ENCODE measurements around the gene SLC9C1. TPM values are rescaled to one million over a fixed set of nuclear protein-coding genes. Genes with fewer than 3 reads are reported as not detected.

Gene SLC9C1
- total RNA-seq, 1 experiment from 2014 or later, result 0.79 TPM

DNA sequence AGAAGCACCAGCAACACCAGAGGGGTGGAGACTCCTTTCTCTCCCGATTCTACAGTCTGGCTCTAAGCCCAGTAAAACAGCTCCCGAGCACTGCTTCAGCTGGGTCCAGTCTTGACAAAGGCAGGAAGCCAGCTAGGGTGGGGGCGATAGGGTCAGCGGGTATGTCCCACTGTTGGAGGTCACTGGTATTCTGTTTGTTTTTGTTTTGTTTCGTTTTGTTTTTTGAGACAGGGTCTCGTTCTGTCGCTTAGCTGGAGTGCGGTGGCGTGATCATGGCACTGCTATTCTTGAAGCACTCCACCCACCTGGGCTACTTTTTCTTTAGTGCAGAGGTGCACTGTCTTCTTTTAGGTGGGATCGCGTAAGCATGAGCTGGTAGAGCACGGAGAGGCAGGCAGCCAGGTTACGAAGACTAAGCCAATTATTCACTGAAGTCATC, 177.2 kb downstream of the SLC9C1 start:
- H3K9me2 ChIP-seq (ENCODE audit: insufficient read depth), result no peaks in the 10 kb centered on the region
- H3K9me3 ChIP-seq (ENCODE audit: control insufficient read depth in 1 of 2, insufficient read depth in 1 of 2, low read depth in 1 of 2, low read length in 2 of 2), result no peaks in the 10 kb centered on the region
- CTCF ChIA-PET, result no interaction called here
- RAD21 ChIA-PET (ENCODE audit: low non-redundant PET in 1 of 2, low total read pairs in 2 of 2, uncharacterized antibody in 2 of 2, unreplicated experiment in 2 of 2), result no interaction called here
- H2AFZ ChIP-seq (ENCODE audit: low read depth, low read length, poor library complexity, severe bottlenecking), result no peak overlapping the region
- POLR2A ChIA-PET, result no interaction called here
- no peaks in the 10 kb centered on the region for H3K4me1 ChIP-seq (ENCODE audit: control insufficient read depth in 1 of 2, insufficient read depth in 2 of 2, low read length in 2 of 2)
- BruUV-seq (replicated peaks), result no TSS peak
- no peak overlapping the region for H3K4me3 ChIP-seq (replicated peaks in 1 of 2; ENCODE audit: low read depth in 1 of 2, low read length in 2 of 2)
- no peaks in the 10 kb centered on the region for H4K20me1 ChIP-seq (ENCODE audit: insufficient read depth)
- no peak overlapping the region for H3K9ac ChIP-seq (ENCODE audit: low read length)
- no peak overlapping the region for H3K27ac ChIP-seq (ENCODE audit: low read depth, low read length)
- TF ChIP-seq EZH2 (IDR thresholded peaks at IDR 0.05) (no peak), CEBPB (IDR thresholded peaks at IDR 0.05; ENCODE audit: low read depth) (no peak), SRF (IDR thresholded peaks at IDR 0.05; ENCODE audit: low read depth) (no peak), POLR2A (IDR thresholded peaks at IDR 0.05; ENCODE audit: borderline replicate concordance, extremely low read depth, insufficient read depth, insufficient read length) (no peak), ZFX (IDR thresholded peaks at IDR 0.05) (no peak), TCF7L2 (IDR thresholded peaks at IDR 0.05; ENCODE audit: borderline replicate concordance, extremely low read depth, insufficient read depth, insufficient read length) (no peak), MAX (IDR thresholded peaks at IDR 0.05) (no peak), FOSL1 (IDR thresholded peaks at IDR 0.05; ENCODE audit: low read depth) (no peak), EGR1 (IDR thresholded peaks at IDR 0.05; ENCODE audit: low read depth) (no peak), RAD21 (IDR thresholded peaks at IDR 0.05; ENCODE audit: low read depth) (no peak), SP1 (IDR thresholded peaks at IDR 0.05; ENCODE audit: low read depth) (no peak), CBX3 (IDR thresholded peaks at IDR 0.05; ENCODE audit: low read depth) (no peak), EZH2phosphoT487 (IDR thresholded peaks at IDR 0.05; ENCODE audit: borderline replicate concordance) (no peak), JUND (IDR thresholded peaks at IDR 0.05) (no peak), ZNF274 (IDR thresholded peaks at IDR 0.05; ENCODE audit: low read depth, low read length) (no peak)
- TF ChIP-seq, protein P1, sequence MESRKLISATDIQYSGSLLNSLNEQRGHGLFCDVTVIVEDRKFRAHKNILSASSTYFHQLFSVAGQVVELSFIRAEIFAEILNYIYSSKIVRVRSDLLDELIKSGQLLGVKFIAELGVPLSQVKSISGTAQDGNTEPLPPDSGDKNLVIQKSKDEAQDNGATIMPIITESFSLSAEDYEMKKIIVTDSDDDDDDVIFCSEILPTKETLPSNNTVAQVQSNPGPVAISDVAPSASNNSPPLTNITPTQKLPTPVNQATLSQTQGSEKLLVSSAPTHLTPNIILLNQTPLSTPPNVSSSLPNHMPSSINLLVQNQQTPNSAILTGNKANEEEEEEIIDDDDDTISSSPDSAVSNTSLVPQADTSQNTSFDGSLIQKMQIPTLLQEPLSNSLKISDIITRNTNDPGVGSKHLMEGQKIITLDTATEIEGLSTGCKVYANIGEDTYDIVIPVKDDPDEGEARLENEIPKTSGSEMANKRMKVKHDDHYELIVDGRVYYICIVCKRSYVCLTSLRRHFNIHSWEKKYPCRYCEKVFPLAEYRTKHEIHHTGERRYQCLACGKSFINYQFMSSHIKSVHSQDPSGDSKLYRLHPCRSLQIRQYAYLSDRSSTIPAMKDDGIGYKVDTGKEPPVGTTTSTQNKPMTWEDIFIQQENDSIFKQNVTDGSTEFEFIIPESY (IDR thresholded peaks at IDR 0.05; ENCODE audit: extremely low read depth, insufficient replicate concordance, low read length), result no peak
- TF ChIP-seq, protein P2, sequence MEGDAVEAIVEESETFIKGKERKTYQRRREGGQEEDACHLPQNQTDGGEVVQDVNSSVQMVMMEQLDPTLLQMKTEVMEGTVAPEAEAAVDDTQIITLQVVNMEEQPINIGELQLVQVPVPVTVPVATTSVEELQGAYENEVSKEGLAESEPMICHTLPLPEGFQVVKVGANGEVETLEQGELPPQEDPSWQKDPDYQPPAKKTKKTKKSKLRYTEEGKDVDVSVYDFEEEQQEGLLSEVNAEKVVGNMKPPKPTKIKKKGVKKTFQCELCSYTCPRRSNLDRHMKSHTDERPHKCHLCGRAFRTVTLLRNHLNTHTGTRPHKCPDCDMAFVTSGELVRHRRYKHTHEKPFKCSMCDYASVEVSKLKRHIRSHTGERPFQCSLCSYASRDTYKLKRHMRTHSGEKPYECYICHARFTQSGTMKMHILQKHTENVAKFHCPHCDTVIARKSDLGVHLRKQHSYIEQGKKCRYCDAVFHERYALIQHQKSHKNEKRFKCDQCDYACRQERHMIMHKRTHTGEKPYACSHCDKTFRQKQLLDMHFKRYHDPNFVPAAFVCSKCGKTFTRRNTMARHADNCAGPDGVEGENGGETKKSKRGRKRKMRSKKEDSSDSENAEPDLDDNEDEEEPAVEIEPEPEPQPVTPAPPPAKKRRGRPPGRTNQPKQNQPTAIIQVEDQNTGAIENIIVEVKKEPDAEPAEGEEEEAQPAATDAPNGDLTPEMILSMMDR (IDR thresholded peaks at IDR 0.05 in 2 of 3, conservative IDR thresholded peaks at IDR 0.05 in 1 of 3; ENCODE audit: borderline replicate concordance in 1 of 3, insufficient read depth in 1 of 3, low read depth in 2 of 3, low read length in 2 of 3), result no peak
- TF ChIP-seq, protein P3, sequence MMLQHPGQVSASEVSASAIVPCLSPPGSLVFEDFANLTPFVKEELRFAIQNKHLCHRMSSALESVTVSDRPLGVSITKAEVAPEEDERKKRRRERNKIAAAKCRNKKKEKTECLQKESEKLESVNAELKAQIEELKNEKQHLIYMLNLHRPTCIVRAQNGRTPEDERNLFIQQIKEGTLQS (IDR thresholded peaks at IDR 0.05), result no peak
- no peaks in the 10 kb centered on the region for H3K27me3 ChIP-seq (ENCODE audit: insufficient read depth, low read length)
- no peaks in the 10 kb centered on the region for H3K79me2 ChIP-seq (ENCODE audit: insufficient read depth, low read length)
- no peak overlapping the region for H3K4me2 ChIP-seq (ENCODE audit: low read length)
- peaks cover 22 to 42% of the 10 kb centered on the region in 2 experiments; a peak in 3 of 4 replicates for H3K36me3 ChIP-seq (ENCODE audit: control insufficient read depth in 1 of 2, insufficient read depth in 2 of 2, low read length in 2 of 2)
- DNase-seq (ENCODE audit: low read depth, low spot score) (no peak), ATAC-seq (no peak)
- intact Hi-C loops (cut with micrococcal nuclease), result loop anchor here (10.0 kb wide), 1 partner anchor 858 kb away; the partner anchor contains the start of gene CD200R1

Data from HCT116 (cell line).